Transverse colon (tissue), 4 donors: ENCODE measurements around the gene IGF1. TPM values are rescaled to one million over a fixed set of nuclear protein-coding genes. Genes with fewer than 3 reads are reported as not detected.

Experiments
- DNase-seq: peaks from one replicate; pipeline ENCODE4 v3.0.0-alpha.2; 2019
- H3K27ac ChIP-seq, 4 donors: fragments of 200-600 bp; sonication (generic); 2 replicates each; pipeline ENCODE4 v1.5.1; 2016 to 2018; ENCODE audit warnings: inconsistent platforms in 4 of 4
- H3K27me3 ChIP-seq: fragments of 200-600 bp; sonication (generic); 2 replicates; pipeline ENCODE4 v1.5.1; 2017; ENCODE audit warnings: inconsistent platforms
- H3K36me3 ChIP-seq, 4 donors: fragments of 200-600 bp; sonication (generic); 2 replicates each; pipeline ENCODE4 v1.5.1; 2017 to 2019; ENCODE audit warnings: inconsistent platforms in 4 of 4
- H3K4me1 ChIP-seq, 4 donors: fragments of 200-600 bp; sonication (generic); 2 replicates each; pipeline ENCODE4 v1.5.1; 2017 to 2020; ENCODE audit warnings: inconsistent platforms in 4 of 4
- H3K4me3 ChIP-seq, 4 donors: fragments of 200-600 bp; sonication (generic); 1 replicate in 1 of 4; 2 replicates in 3 of 4; pipeline versions ENCODE4 v1.5.1 to v1.6.1; 2017 to 2019; ENCODE audit warnings: inconsistent platforms in 4 of 4
- H3K9me3 ChIP-seq, 2 donors: fragments of 200-600 bp; sonication (generic); 2 replicates each; pipeline ENCODE4 v1.5.1; 2017 to 2019; ENCODE audit warnings: inconsistent platforms in 2 of 2
- EP300 ChIP-seq: sonication (generic); formaldehyde crosslinking; IDR thresholded peaks from one replicate; pipeline ENCODE4 v1.6.1; 2017; ENCODE audit warnings: antibody characterized with exemption, low read depth
- POLR2A ChIP-seq: fragments of 450-650 bp; IDR thresholded peaks from one replicate; pipeline ENCODE4 v1.6.1; 2016; ENCODE audit warnings: antibody characterized with exemption, mild to moderate bottlenecking, moderate library complexity
- POLR2AphosphoS5 ChIP-seq, 3 donors: sonication (generic); formaldehyde crosslinking; IDR thresholded peaks; one replicate each; pipeline ENCODE4 v1.6.1; 2016; ENCODE audit warnings: antibody characterized with exemption in 3 of 3
- WGBS, 2 donors: methylation state at CpG; one replicate each; pipeline ENCODE4 v1.1.5; 2018; ENCODE audit warnings: low coverage in 1 of 2; 5-methylcytosine and 5-hydroxymethylcytosine counted together
- in situ Hi-C, 4 donors: fragments of 200-750 bp; cut with MboI; loops; one replicate each; pipeline versions ENCODE4 v1.15.0 to v1.15.1; 2017; ENCODE audit warnings: low sequenced_read_pairs in 3 of 4, low pct_ligation_motif_present in 1 of 4, low pct_unique_long_range_greater_than_20kb in 1 of 4
- intact Hi-C: fragments of 100-400 bp; cut with DNase I; formaldehyde crosslinking; loops from one replicate; pipeline ENCODE4 v1.15.1; 2023; ENCODE audit warnings: low total_unique reads
- total RNA-seq, 4 donors: library from RNA; depleted of rRNA; stranded (reverse); fragments of >200 nt; gene quantifications; one replicate each; pipeline ENCODE4 v1.1.0, GENCODE V29; 2016
- TF ChIP-seq, protein P1 (sequence below), 5 experiments: fragments of 200-600 bp in 3 of 5; fragments of 450-650 bp in 2 of 5; sonication (generic) in 3 of 5; IDR thresholded peaks; 1 replicate in 2 of 5; 2 replicates in 3 of 5; pipeline ENCODE4 v1.5.1; 2016 to 2017; ENCODE audit warnings: antibody characterized with exemption in 5 of 5, inconsistent platforms in 3 of 5, mild to moderate bottlenecking in 2 of 5, moderate library complexity in 1 of 5

IGF1 gene
- total RNA-seq, 4 donors from 2014 or later: 2.2 to 15.5 (median 5.4) TPM

DNA sequence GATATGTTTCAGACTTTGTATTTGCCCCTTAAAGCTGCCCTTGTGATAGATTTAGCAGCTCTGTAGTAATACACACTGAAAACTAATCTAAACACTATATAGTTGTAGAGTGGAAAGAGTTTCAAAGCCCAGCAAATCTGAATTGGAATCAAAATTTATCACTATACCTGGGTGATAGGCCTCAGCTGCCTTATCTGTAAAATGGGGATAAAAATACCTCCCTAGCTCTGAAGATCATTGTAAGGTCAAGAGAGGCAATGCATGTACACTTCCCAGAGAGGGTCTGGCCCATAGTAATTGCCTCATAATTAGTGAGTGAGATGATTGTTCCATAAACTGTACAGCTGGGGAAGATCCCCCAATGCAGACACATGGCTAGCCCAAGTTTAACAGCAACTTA is 103.6 kb downstream of the IGF1 start:
- in situ Hi-C loops: no loop called here
- DNase-seq: no peak
- intact Hi-C loops: no loop called here
- Histone ChIP-seq H3K4me3 (no peak overlapping the region), H3K36me3 (no peaks in the 10 kb centered on the region), H3K27me3 (no peaks in the 10 kb centered on the region), H3K9me3 (no peaks in the 10 kb centered on the region), H3K4me1 (no peaks in the 10 kb centered on the region), H3K27ac (no peak overlapping the region)
- no peak for TF ChIP-seq POLR2A
- TF ChIP-seq POLR2AphosphoS5 (IDR thresholded peaks at IDR 0.05): no peak
- no peak for TF ChIP-seq EP300
- TF ChIP-seq, protein P1, sequence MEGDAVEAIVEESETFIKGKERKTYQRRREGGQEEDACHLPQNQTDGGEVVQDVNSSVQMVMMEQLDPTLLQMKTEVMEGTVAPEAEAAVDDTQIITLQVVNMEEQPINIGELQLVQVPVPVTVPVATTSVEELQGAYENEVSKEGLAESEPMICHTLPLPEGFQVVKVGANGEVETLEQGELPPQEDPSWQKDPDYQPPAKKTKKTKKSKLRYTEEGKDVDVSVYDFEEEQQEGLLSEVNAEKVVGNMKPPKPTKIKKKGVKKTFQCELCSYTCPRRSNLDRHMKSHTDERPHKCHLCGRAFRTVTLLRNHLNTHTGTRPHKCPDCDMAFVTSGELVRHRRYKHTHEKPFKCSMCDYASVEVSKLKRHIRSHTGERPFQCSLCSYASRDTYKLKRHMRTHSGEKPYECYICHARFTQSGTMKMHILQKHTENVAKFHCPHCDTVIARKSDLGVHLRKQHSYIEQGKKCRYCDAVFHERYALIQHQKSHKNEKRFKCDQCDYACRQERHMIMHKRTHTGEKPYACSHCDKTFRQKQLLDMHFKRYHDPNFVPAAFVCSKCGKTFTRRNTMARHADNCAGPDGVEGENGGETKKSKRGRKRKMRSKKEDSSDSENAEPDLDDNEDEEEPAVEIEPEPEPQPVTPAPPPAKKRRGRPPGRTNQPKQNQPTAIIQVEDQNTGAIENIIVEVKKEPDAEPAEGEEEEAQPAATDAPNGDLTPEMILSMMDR (IDR thresholded peaks at IDR 0.05): no peak

DNA sequence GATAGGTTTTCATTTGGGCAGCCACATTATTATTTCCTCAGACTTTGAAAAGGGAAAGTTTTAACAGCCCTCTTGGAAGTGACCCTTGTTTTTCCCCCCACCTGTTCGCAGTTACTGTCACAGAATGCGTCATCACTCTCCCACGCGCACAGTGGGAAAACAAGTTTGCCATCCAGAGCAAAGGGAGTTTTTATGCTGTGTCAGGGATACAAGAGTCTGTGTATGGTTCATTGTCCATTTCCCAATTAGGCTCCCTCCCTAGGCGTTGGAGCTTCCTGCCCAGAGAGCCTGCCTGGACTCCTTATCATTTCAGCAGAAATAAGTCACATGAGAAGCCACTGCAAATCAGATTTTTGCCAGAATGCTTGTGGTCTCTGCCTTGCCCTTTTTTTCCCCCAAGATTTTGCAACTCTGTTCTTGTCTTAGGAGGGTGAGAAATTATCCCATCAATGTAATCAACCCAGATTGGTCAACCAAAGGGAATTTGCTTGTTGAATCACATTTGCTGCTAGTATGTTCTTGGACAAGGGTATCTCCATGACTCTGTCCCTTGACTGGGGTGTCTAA is 104.1 kb downstream of the IGF1 start:
- no peak overlapping the region for H3K4me3 ChIP-seq
- H3K4me1 ChIP-seq: no peaks in the 10 kb centered on the region
- TF ChIP-seq, protein P1 (IDR thresholded peaks at IDR 0.05): no peak
- no peak for TF ChIP-seq EP300
- no peak for TF ChIP-seq POLR2AphosphoS5 (IDR thresholded peaks at IDR 0.05)
- no peak for TF ChIP-seq POLR2A
- no peaks in the 10 kb centered on the region for H3K27me3 ChIP-seq
- no peaks in the 10 kb centered on the region for H3K36me3 ChIP-seq
- in situ Hi-C loops: no loop called here
- intact Hi-C loops: no loop called here
- 88 to 89% methylated on average over 4 to 5 of the region's 5 CpGs for WGBS, 2 donors
- no peak overlapping the region for H3K27ac ChIP-seq
- no peaks in the 10 kb centered on the region for H3K9me3 ChIP-seq
- no peak for DNase-seq

DNA sequence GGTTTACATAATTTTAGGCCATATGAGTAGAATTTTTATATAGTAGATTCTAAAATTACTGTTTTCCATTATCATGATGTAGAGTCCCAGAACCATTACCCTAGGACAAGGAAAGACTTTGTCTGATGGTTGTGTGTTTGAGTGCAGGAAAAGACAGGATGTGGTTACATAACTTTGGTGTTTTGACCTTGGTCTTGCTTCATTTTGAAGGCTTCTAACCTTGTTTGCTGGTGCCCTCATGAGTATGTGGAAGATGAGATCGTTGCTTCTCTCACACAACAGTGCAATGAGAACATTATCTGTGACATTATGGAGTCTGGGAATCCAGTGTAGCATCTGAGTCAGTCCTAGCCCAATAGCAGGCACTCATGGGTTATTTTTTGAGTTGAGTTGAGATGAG is 106.2 kb downstream of the IGF1 start:
- 50% methylated on average over 1 of the region's 1 CpG; no CpG with 5 or more reads in 1 of the 2 donors for WGBS, 2 donors
- Histone ChIP-seq H3K27ac (no peak overlapping the region), H3K4me3 (no peak overlapping the region), H3K36me3 (no peaks in the 10 kb centered on the region), H3K4me1 (no peaks in the 10 kb centered on the region), H3K27me3 (no peaks in the 10 kb centered on the region), H3K9me3 (no peaks in the 10 kb centered on the region)
- no peak for DNase-seq
- intact Hi-C loops (no loop called here), in situ Hi-C loops (no loop called here)
- TF ChIP-seq EP300 (no peak), POLR2AphosphoS5 (IDR thresholded peaks at IDR 0.05) (no peak), POLR2A (no peak)
- TF ChIP-seq, protein P1 (IDR thresholded peaks at IDR 0.05): no peak

DNA sequence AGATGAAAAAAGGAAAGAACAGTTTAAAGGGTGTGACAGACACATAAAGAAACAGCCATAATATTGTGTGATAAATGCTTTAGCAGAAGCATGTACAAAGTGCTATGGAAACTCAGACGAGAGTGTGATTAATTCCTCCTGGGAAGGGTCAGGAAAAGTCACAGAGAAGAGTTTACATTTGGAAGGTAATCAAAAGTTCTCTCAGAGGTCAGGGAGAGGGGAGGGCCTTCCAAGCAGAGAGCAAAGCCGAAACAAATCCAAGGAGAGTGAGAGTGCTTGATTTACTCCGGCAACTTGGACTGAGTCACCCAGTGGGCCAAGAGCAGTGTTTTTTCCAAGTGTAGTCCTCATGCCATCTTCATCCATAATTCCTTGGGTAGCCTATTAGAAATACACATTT is 108.3 kb downstream of the IGF1 start:
- Histone ChIP-seq H3K27ac (no peak overlapping the region), H3K4me3 (no peak overlapping the region), H3K4me1 (no peaks in the 10 kb centered on the region), H3K36me3 (no peaks in the 10 kb centered on the region), H3K9me3 (no peaks in the 10 kb centered on the region), H3K27me3 (no peaks in the 10 kb centered on the region)
- DNase-seq: no peak
- 30 to 48% methylated on average over 3 of the region's 3 CpGs for WGBS, 2 donors
- intact Hi-C loops: no loop called here
- in situ Hi-C loops: no loop called here
- TF ChIP-seq, protein P1 (IDR thresholded peaks at IDR 0.05): no peak
- TF ChIP-seq POLR2AphosphoS5 (IDR thresholded peaks at IDR 0.05) (no peak), POLR2A (no peak), EP300 (no peak)
